Spleen (tissue), 3 donors: ENCODE results near the gene TM7SF3.

Experiments
- POLR2A ChIP-seq, 3 donors: fragments of 450-650 bp; IDR thresholded peaks; one replicate each; pipeline ENCODE4 v1.5.1; 2017; ENCODE audit warnings: antibody characterized with exemption in 3 of 3, mild to moderate bottlenecking in 1 of 3
- POLR2AphosphoS5 ChIP-seq, 3 donors: sonication (generic); formaldehyde crosslinking; IDR thresholded peaks; one replicate each; pipeline ENCODE4 v1.5.1; 2017; ENCODE audit warnings: antibody characterized with exemption in 3 of 3

DNA sequence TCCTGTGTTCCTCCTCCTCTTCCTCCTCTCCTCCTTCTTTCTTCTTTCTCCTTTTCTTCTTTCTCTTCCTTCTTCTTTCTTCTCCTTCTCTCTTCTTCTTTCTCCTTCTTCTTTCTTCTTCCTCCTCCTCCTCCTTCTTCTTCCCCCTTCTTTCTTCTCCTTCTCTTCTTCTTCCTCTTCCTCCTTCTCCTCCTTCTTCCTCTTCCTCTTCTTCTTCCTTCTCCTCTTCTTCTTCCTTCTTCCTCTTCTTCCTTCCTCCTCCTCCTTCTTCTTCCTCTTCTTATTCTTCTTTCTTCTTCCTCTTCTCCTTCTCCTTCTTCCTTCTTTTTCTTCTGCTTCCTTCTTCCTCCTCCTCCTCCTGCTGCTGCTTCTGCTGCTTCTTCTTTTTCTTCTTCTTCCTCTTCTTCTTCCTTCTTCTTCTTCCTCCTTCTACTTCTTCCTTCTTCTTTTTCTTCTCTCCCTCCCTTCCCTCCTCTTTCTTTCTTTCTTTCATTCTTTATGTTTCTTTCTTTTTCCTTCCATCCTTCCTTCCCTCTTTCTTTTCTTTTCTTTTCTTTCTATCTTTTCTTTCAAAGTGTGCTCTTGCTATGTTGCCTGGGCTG is 49.2 kb upstream of the TM7SF3 start:
- TF ChIP-seq POLR2A (IDR thresholded peaks at IDR 0.05) (no peak), POLR2AphosphoS5 (IDR thresholded peaks at IDR 0.05) (no peak)
